ENCODE measurements around the gene DDX56. TPM values are rescaled to one million over a fixed set of nuclear protein-coding genes. Genes with fewer than 3 reads are reported as not detected.

DDX56 gene
- polyA plus RNA-seq, 1 experiment: 45.9 TPM

- POLR2A ChIA-PET: no interaction called here
- no peak overlapping the region for H3K4me3 ChIP-seq (ENCODE audit: low read depth, low read length)
- H3K9me3 ChIP-seq (ENCODE audit: control insufficient read depth, insufficient read depth, low read length): peaks cover 3% of the 10 kb centered on the region; the same call in 1 of the 2 replicates
- DNase-seq (ENCODE audit: low read depth, low spot score): no peak
- no peak for TF ChIP-seq CTCF (IDR thresholded peaks at IDR 0.05; ENCODE audit: low read depth, low read length)
- CTCF ChIA-PET: no interaction called here
- no peak overlapping the region for H3K27ac ChIP-seq (ENCODE audit: low read depth, low read length)
- H3K27me3 ChIP-seq (ENCODE audit: control insufficient read depth, insufficient read depth, low read length): no peaks in the 10 kb centered on the region
Observed at GRCh38 chr7:44540592-44541027, 33.1 kb downstream of the DDX56 start.

GRCh38 chr7:44539669-44540506 is 33.8 kb downstream of the DDX56 start:
- ChIA-PET CTCF (interaction anchor here (0.5 kb wide), 1 partner anchor 266 kb away, joined by 3 read pairs; no protein-coding TSS in a partner anchor), POLR2A (no interaction called here)
- no peak for TF ChIP-seq CTCF (IDR thresholded peaks at IDR 0.05; ENCODE audit: low read depth, low read length)
- no peak overlapping the region for H3K27ac ChIP-seq (ENCODE audit: low read depth, low read length)
- peaks cover 3% of the 10 kb centered on the region; the same call in 1 of the 2 replicates for H3K9me3 ChIP-seq (ENCODE audit: control insufficient read depth, insufficient read depth, low read length)
- no peak for DNase-seq (ENCODE audit: low read depth, low spot score)
- H3K4me3 ChIP-seq (ENCODE audit: low read depth, low read length): no peak overlapping the region
- H3K27me3 ChIP-seq (ENCODE audit: control insufficient read depth, insufficient read depth, low read length): no peaks in the 10 kb centered on the region

GRCh38 chr7:44538798-44539668 is 34.7 kb downstream of the DDX56 start:
- ChIA-PET CTCF (interaction anchor here (0.5 kb wide), 1 partner anchor 267 kb away, joined by 3 read pairs; no protein-coding TSS in a partner anchor), POLR2A (no interaction called here)
- DNase-seq (ENCODE audit: low read depth, low spot score): no peak
- TF ChIP-seq CTCF (IDR thresholded peaks at IDR 0.05; ENCODE audit: low read depth, low read length): no peak
- Histone ChIP-seq H3K4me3 (ENCODE audit: low read depth, low read length) (no peak overlapping the region), H3K9me3 (ENCODE audit: control insufficient read depth, insufficient read depth, low read length) (peaks cover 3% of the 10 kb centered on the region; the same call in 1 of the 2 replicates), H3K27me3 (ENCODE audit: control insufficient read depth, insufficient read depth, low read length) (no peaks in the 10 kb centered on the region), H3K27ac (ENCODE audit: low read depth, low read length) (no peak overlapping the region)

- Histone ChIP-seq H3K27ac (ENCODE audit: low read depth, low read length) (no peak overlapping the region), H3K4me3 (ENCODE audit: low read depth, low read length) (no peak overlapping the region), H3K9me3 (ENCODE audit: control insufficient read depth, insufficient read depth, low read length) (peaks cover 3% of the 10 kb centered on the region; the same call in 1 of the 2 replicates), H3K27me3 (ENCODE audit: control insufficient read depth, insufficient read depth, low read length) (no peaks in the 10 kb centered on the region)
- ChIA-PET CTCF (no interaction called here), POLR2A (no interaction called here)
- TF ChIP-seq CTCF (IDR thresholded peaks at IDR 0.05; ENCODE audit: low read depth, low read length): no peak
- no peak for DNase-seq (ENCODE audit: low read depth, low spot score)
Observed at GRCh38 chr7:44538093-44538797, 35.5 kb downstream of the DDX56 start.

All from AG04450 (cell line).